AG04450 (cell line): ENCODE results near the gene ABHD5. TPM values are rescaled to one million over a fixed set of nuclear protein-coding genes. Genes with fewer than 3 reads are reported as not detected.

Experiments
- CTCF ChIA-PET: fragments of 300-600, 350-600 bp; formaldehyde crosslinking; extraction: SDS; loops from one replicate; lab custom pipeline; 2022; ENCODE audit warnings: antibody characterized with exemption, inconsistent platforms; lab: Charles Lee
- POLR2A ChIA-PET: fragments of 350-600 bp; formaldehyde crosslinking; extraction: SDS; loops from one replicate; lab custom pipeline; 2021; ENCODE audit warnings: antibody characterized with exemption, inconsistent platforms; lab: Yijun Ruan, JAX
- DNase-seq: peaks from one replicate; pipeline ENCODE4 v3.0.0-alpha.2; 2011; ENCODE audit warnings: low read depth, low spot score
- H3K27ac ChIP-seq: one replicate; pipeline ENCODE4 v1.5.1; 2012; ENCODE audit warnings: low read depth, low read length, control low read depth
- H3K27me3 ChIP-seq: one replicate; pipeline ENCODE4 v1.6.0; 2012; ENCODE audit warnings: low read length; ENCODE audit not compliant: control insufficient read depth, insufficient read depth
- H3K4me3 ChIP-seq: 2 replicates; pipeline ENCODE4 v1.5.1; 2011; ENCODE audit warnings: mild to moderate bottlenecking, low read depth, low read length, control low read depth
- H3K9me3 ChIP-seq: 2 replicates; pipeline ENCODE4 v1.5.1; 2012; ENCODE audit warnings: low read length; ENCODE audit not compliant: control insufficient read depth, insufficient read depth
- polyA minus RNA-seq: library from RNA; depleted of rRNA, polyadenylated mRNA; stranded (reverse); fragments of >200 nt; gene quantifications from 2 replicates; pipeline ENCODE4 v1.2.3, GENCODE V29; 2011; rRNA and poly(A)+ RNA removed
- polyA plus RNA-seq: library from polyadenylated mRNA; depleted of rRNA; stranded (reverse); fragments of >200 nt; gene quantifications from 2 replicates; pipeline ENCODE4 v1.2.3, GENCODE V29; 2011; rRNA removed
- TF ChIP-seq, protein P1 (sequence below): IDR thresholded peaks from 2 replicates; pipeline ENCODE4 v1.5.1; 2011; ENCODE audit warnings: low read depth, low read length, control low read depth, inconsistent platforms

ABHD5 gene
- polyA plus RNA-seq (63.5 and 88.7 TPM in 2 replicates), polyA minus RNA-seq (41.7 and 59.4 TPM in 2 replicates)

DNA sequence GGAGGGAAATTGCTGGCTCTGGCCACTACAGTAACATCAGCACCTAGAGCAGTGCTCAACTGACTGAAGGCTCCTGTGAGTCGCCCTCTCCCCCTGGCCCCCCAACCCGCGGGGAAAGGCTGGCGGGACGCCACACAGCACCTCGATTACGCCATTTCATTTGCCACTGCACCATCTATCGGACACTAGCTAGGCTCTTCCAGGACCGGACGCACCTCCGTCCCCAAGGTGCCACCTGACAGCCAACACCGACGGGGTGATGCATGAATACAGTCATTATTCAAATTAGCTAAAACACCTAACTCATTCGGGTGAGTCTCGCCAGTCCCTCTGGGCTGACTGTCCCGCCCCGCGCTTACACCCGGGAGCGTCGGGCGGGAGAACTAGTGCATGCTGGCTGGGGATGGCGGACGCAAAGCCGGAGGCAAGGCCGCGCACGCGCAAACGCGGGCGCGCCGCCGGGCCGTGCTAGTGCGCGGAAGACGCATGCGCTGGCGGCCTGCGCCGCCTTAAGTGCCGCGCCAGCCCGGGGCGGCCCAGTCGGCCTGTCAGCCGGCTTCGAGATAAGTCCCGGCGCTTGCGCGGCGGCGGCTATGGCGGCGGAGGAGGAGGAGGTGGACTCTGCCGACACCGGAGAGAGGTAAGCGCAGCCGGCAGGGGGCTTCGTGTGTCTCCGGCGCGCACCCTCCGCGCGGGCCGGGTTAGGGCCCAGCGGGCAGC is at the start of gene ABHD5:
TSS of gene ABHD5 (plus strand) at position 539 of the 720 bp plus-strand sequence. CDS start at position 594, 55 bp downstream.
- DNase-seq = peak; percentile 85
- no peak within 1 kb of the TSS for H3K27ac ChIP-seq
- CTCF ChIA-PET = interaction anchor here (0.6 to 1.1 kb wide), 3 partner anchors 57 to 142 kb away, joined by 3 to 5 read pairs (median 4); no protein-coding TSS in a partner anchor
- TF ChIP-seq, protein P1, sequence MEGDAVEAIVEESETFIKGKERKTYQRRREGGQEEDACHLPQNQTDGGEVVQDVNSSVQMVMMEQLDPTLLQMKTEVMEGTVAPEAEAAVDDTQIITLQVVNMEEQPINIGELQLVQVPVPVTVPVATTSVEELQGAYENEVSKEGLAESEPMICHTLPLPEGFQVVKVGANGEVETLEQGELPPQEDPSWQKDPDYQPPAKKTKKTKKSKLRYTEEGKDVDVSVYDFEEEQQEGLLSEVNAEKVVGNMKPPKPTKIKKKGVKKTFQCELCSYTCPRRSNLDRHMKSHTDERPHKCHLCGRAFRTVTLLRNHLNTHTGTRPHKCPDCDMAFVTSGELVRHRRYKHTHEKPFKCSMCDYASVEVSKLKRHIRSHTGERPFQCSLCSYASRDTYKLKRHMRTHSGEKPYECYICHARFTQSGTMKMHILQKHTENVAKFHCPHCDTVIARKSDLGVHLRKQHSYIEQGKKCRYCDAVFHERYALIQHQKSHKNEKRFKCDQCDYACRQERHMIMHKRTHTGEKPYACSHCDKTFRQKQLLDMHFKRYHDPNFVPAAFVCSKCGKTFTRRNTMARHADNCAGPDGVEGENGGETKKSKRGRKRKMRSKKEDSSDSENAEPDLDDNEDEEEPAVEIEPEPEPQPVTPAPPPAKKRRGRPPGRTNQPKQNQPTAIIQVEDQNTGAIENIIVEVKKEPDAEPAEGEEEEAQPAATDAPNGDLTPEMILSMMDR = peak; percentile 39
- H3K27me3 ChIP-seq = no peaks in the 10 kb centered on the region
- POLR2A ChIA-PET = interaction anchor here (0.6 to 1.8 kb wide), 2 partner anchors 16 to 69 kb away, joined by 3 to 12 read pairs; partner anchors contain the start of gene ANO10
- H3K9me3 ChIP-seq = no peaks in the 10 kb centered on the region; the same call in 1 of the 2 replicates
- H3K4me3 ChIP-seq = peak within 1 kb of the TSS; percentile 85

DNA sequence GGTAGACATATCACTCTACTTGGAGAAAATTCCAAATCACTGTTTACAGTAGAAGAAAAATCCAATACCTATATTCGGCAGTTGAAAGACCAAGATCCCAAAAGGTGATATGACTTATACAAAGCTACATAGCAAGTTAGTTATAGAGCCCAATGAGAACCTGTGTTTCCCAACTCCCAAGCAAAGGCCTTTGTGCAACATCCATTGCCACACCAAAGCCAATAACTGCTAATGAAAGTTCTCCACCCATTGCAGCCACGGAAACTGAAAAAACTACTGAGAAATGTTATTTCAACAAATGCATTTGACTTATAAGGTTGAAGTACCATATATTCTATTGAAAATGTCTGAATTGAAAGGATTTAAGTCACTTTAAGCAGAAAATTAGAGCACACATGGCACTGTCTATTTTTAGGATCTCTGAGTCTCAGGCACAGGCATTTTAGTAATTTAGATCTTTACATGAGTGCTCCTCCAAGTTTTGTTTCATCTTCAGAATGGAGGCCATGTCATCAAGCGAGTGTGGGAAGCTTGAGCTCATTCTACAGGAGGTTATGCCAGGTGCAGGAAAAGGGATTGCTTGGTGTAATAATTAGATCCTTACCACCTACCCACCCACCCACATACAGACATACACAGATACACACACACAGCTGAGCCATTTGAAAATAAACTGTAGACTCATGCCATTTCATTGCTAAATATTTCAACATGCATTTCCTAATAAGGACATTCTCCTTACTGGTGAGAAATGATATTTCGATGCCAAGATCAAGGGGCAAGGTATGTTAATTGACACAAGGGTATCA is 49.2 kb upstream of the ABHD5 start:
- no peaks in the 10 kb centered on the region for H3K9me3 ChIP-seq
- H3K4me3 ChIP-seq = no peak overlapping the region
- ChIA-PET POLR2A (interaction anchor here (1.7 kb wide), 1 partner anchor 20 kb away, joined by 6 read pairs; the partner anchor contains the start of gene ANO10), CTCF (interaction anchor here (1.6 kb wide), 1 partner anchor 128 kb away, joined by 7 read pairs; no protein-coding TSS in a partner anchor)
- DNase-seq = no peak
- no peaks in the 10 kb centered on the region for H3K27me3 ChIP-seq
- H3K27ac ChIP-seq = no peak overlapping the region
- TF ChIP-seq, protein P1 = no peak

DNA sequence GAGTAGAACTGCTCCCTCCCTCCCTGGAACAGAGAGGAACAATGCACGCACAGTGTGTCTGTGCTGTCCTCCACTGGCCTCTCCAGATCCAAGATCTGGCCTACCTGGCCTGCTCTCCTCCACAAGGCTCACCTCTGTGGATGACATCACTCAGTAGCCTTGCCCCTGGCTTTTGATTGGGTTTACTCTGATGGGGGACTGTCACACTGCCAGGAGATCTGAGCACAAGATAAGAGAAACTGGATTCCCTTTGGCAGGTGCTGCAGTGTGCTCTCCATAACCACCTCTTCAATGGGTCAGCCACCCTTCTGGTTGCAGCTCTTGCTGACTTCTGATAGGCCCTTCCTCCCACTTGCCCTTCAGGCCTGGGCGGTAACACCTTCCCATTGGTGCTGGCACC is 46.3 kb upstream of the ABHD5 start:
- no peaks in the 10 kb centered on the region for H3K27me3 ChIP-seq
- CTCF ChIA-PET = no interaction called here
- H3K27ac ChIP-seq = no peak overlapping the region
- POLR2A ChIA-PET = no interaction called here
- no peaks in the 10 kb centered on the region for H3K9me3 ChIP-seq
- TF ChIP-seq, protein P1 = no peak
- no peak for DNase-seq
- H3K4me3 ChIP-seq = no peak overlapping the region

DNA sequence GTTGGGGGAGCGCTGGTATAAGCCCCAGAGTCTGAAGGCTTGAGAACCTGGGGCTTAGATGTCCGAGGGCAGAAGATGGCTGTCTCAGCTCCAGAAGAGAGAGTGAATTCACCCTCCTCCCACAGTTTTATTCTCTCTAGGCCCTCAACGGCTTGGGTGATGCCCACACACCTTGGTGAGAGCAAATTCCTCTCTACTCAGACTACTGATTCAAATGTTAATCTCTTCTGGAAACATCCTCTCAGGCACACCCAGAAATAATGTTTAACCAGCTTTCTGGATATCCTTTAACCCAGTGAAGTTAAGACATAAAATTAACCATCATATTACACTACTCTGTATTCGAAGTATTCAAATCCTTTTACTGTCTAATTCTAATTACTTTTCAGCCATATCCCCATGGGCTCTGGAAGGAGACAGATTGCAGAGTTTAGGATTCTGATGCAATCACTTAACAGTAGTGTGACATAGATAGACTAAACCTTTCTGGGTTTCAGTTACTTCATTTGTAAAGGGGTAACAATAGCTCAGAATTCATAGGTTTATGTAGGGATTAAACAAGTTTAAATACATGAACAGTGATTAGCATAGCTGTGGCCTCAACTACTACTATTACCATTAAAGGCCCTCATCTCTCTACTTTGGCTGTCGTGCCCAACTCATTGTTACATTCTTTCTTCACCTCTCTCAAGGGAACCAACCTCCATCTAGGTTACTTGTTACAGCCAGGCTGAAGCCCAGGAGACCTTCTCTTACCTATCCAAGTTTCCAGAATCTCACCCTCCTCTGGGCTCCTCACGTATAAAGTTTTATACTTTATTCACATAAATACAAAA is 43.2 kb upstream of the ABHD5 start:
- H3K27ac ChIP-seq = no peak overlapping the region
- TF ChIP-seq, protein P1 = no peak
- ChIA-PET POLR2A (interaction anchor here (0.6 kb wide), 1 partner anchor 46 kb away, joined by 8 read pairs; no protein-coding TSS in a partner anchor), CTCF (interaction anchor here (0.6 kb wide), 1 partner anchor 16 kb away, joined by 3 read pairs; no protein-coding TSS in a partner anchor)
- H3K27me3 ChIP-seq = no peaks in the 10 kb centered on the region
- H3K9me3 ChIP-seq = no peaks in the 10 kb centered on the region
- DNase-seq = no peak
- H3K4me3 ChIP-seq = no peak overlapping the region
